ENCODE data around the gene RRP9.
A peak's percentile ranks its signal among the peaks of the same experiment; 100 is the strongest.
"Not testable (repeated sequence)": the region's sequence is repeated elsewhere in the genome, so short reads cannot be mapped to it uniquely, and the experiment has no call there.

RRP9 gene
- long read RNA-seq, transcript RRP9-201 (15 exons, 1,578 nt): major isoform, 159 of 179 reads
- long read RNA-seq, partial matches to known transcripts: 1 of 179 reads
- long read RNA-seq, other reads (novel, unspliced or antisense): 19 of 179 reads

GRCh38 chr3:51941798-51942602 lies at the start of gene RRP9, which contains the start of gene PARP3:
Gene RRP9, minus strand, starts transcription at chr3:51941904. Its CDS starts 37 bp downstream, at chr3:51941867.
Gene PARP3, plus strand, starts transcription at chr3:51942363. Its CDS starts 993 bp downstream, at chr3:51943356.
- Histone ChIP-seq H3K4me3 (replicated peaks; ENCODE audit: insufficient read depth, low read length) (peak within 1 kb of the TSS; percentile 97), H3K27me3 (ENCODE audit: insufficient read depth, poor library complexity, severe bottlenecking) (no peaks in the 10 kb centered on the region), H3K27ac (replicated peaks) (peak within 1 kb of the TSS; percentile 57)
- DNase-seq (ENCODE audit: low read depth in 1 of 2, low spot score in 1 of 2): peak; percentile 100
- TF ChIP-seq SPI1 (IDR thresholded peaks at IDR 0.05; ENCODE audit: borderline replicate concordance, low read depth): no peak
- 0 out of 2 replicates have a peak, but pooled peaks have one; percentile 24 for TF ChIP-seq POLR2AphosphoS5 (IDR thresholded peaks at IDR 0.05; ENCODE audit: low read depth)
- TF ChIP-seq GABPA (IDR thresholded peaks at IDR 0.05; ENCODE audit: low read depth): 0 out of 2 replicates have a peak, but pooled peaks have one; percentile 7
- TF ChIP-seq CTCF (IDR thresholded peaks at IDR 0.05; ENCODE audit: insufficient read depth, low read length): peak; percentile 89

- not testable (repeated sequence) for H3K4me3 ChIP-seq (replicated peaks; ENCODE audit: insufficient read depth, low read length); H3K27ac ChIP-seq (replicated peaks); H3K27me3 ChIP-seq (ENCODE audit: insufficient read depth, poor library complexity, severe bottlenecking); DNase-seq (ENCODE audit: low read depth in 1 of 2, low spot score in 1 of 2)
Observed at GRCh38 chr3:51990501-51990971, 48.8 kb upstream of the RRP9 start.

GRCh38 chr3:51988286-51989146 lies 46.8 kb upstream of the RRP9 start:
- Histone ChIP-seq H3K27me3 (ENCODE audit: insufficient read depth, poor library complexity, severe bottlenecking) (no peaks in the 10 kb centered on the region), H3K4me3 (replicated peaks; ENCODE audit: insufficient read depth, low read length) (no peak overlapping the region), H3K27ac (replicated peaks) (no peak overlapping the region)
- DNase-seq (ENCODE audit: low read depth in 1 of 2, low spot score in 1 of 2): no peak
- TF ChIP-seq POLR2AphosphoS5 (IDR thresholded peaks at IDR 0.05; ENCODE audit: low read depth) (no peak; the same call in 1 of the 2 replicates), CTCF (IDR thresholded peaks at IDR 0.05; ENCODE audit: insufficient read depth, low read length) (no peak), REST (IDR thresholded peaks at IDR 0.05; ENCODE audit: insufficient replicate concordance, low read depth) (no peak), GABPA (IDR thresholded peaks at IDR 0.05; ENCODE audit: low read depth) (no peak), SPI1 (IDR thresholded peaks at IDR 0.05; ENCODE audit: borderline replicate concordance, low read depth) (no peak)

- no peaks in the 10 kb centered on the region for H3K27me3 ChIP-seq (ENCODE audit: insufficient read depth, poor library complexity, severe bottlenecking)
- no peak for DNase-seq (ENCODE audit: low read depth in 1 of 2, low spot score in 1 of 2)
- no peak overlapping the region for H3K27ac ChIP-seq (replicated peaks)
- TF ChIP-seq SPI1 (IDR thresholded peaks at IDR 0.05; ENCODE audit: borderline replicate concordance, low read depth) (no peak), POLR2AphosphoS5 (IDR thresholded peaks at IDR 0.05; ENCODE audit: low read depth) (no peak), REST (IDR thresholded peaks at IDR 0.05; ENCODE audit: insufficient replicate concordance, low read depth) (no peak), CTCF (IDR thresholded peaks at IDR 0.05; ENCODE audit: insufficient read depth, low read length) (no peak), GABPA (IDR thresholded peaks at IDR 0.05; ENCODE audit: low read depth) (no peak)
- H3K4me3 ChIP-seq (replicated peaks; ENCODE audit: insufficient read depth, low read length): no peak overlapping the region
Observed at GRCh38 chr3:51987568-51987967, 45.9 kb upstream of the RRP9 start.
